GM19099 (cell line): Measurements from ENCODE around the gene PEX16.
A peak's percentile ranks its signal among the peaks of the same experiment; 100 is the strongest.

Experiments used
- POLR2A ChIP-seq: IDR thresholded peaks from 3 replicates; pipeline ENCODE4 v1.6.1; 2011; ENCODE audit warnings: low read depth; ENCODE audit not compliant: insufficient read length; ENCODE audit errors: extremely low read depth

Gene PEX16

DNA sequence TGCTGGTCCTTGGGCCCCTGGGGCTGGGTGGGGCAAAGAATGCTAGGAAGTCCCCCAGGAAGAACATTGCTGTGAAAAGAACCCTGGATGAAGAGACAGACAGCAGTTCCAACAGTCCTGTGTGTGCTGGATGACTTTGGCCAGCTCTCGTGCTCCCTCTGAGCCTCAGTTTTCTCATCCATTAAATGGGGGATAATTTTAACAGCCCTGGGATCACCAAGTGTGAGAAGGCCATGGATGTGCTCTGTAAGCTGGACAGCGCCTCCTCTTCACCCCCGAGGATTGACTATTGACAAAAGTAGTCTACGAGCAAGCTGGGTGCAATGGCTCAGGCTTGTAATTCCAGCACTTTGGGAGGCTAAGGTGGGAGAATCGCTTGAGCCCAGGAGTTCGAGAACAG lies 7.2 kb upstream of the PEX16 start:
- TF ChIP-seq POLR2A, result no peak

- TF ChIP-seq POLR2A, result no peak
These were observed 6.6 kb upstream of the PEX16 start for GRCh38 chr11:45924036-45924915.

GRCh38 chr11:45922425-45923082 lies 4.9 kb upstream of the PEX16 start, which contains the start of gene LARGE2:
Gene LARGE2 (plus strand): TSS chr11:45922656. CDS start chr11:45922883, 227 bp downstream.
- TF ChIP-seq POLR2A, result no peak

- no peak for TF ChIP-seq POLR2A
These were observed 4.1 kb upstream of the PEX16 start for GRCh38 chr11:45921561-45922424.

GRCh38 chr11:45920531-45921477 lies 3.1 kb upstream of the PEX16 start:
- TF ChIP-seq POLR2A, result no peak

DNA sequence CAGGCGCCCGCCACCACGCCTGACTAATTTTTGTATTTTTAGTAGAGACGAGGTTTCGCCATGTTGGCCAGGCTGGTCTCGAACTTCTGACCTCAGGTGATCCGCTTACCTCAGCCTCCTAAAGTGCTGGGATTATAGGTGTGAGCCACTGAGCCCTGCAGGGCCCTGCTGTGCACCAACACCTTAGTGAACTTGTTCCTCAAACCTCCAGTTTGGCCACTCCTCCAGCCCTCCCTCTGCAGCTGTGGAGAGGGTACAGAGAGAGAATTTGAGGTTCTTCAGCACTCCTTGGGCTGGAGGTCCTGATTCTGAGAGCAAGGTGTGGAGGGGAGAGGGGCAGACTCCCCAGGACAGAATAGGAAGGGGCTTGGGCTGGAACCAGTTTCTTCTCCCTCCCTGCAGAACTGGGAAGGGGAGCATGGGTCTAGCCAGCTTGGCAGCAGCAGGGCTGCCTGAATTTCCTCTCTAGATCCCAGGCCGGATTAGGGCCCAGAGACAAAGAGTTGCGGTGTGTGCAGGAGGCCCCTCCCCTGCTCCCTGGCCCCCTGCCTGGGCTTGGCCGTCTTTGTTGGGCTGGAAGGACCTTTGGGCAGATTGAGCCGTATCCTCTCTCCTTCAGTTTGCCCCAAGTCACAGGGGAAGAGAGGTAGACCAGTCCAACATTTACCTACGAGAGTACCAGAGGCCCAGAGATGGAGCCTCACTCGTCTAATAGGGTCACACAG lies 2.3 kb upstream of the PEX16 start:
- TF ChIP-seq POLR2A, result no peak

DNA sequence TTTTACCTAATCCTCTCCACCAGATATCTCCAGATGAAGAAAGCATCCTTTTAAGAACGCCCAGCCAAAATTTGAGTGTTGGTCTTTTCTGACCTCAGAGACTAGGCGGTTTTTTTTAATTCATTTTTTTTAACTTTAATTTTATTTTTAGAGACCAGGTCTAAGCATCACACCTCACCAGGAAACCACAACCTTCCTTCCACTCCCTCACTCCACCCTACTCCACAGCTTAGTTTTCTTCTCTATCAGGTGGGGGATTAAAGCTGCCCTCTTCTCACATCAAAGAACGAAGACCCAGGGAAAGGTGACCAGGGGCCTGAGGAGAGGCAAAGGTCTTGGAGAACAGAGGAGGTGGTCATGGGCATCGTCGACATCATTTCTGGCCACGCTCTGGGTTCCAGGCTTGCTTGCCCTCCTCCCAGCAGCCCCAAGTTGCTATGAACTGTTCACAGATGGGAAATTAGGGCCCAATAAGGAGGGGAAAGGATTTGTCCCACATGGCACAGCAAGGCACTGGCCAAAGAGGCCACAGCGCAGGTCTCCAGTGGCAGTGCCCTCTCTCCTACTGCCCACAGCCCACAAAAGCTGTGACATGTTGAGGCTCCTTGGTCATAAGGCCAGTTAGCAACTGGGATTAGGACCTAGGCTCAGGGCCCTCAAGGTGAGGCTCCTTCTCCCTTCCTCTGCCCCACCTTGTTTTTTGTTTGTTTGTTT lies 1.4 kb upstream of the PEX16 start:
- no peak for TF ChIP-seq POLR2A

DNA sequence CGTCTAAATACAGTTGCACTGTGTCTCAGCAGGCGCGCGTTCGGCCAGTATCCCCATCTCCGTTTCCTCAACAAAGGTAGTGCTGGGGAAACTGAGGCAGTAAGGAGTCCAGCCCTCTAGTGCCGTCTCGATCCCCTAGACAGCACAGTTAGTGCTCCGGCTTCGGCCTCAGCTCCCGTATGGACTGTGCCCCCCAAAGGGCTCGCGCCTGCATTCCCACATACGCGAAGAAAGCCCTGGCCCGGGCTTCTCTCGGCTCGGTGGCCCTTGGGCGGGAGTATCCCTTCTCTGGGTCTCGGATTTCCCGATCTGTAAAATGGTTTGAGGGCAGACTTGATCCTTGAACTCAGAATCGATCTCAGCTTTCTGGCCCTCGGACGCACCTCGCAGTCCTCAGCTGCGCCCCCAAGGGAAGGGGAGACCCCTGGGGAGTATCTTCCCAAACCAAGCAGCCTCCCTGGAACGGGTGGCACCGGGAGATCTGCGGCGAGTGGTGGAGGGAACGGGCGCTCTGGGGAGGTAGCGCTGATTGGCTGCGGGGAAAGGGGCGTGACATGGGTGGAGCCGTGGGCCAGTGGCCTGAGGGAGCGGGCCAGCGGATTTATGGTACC lies 759 bp upstream of the PEX16 start:
- peak; percentile 44 for TF ChIP-seq POLR2A

DNA sequence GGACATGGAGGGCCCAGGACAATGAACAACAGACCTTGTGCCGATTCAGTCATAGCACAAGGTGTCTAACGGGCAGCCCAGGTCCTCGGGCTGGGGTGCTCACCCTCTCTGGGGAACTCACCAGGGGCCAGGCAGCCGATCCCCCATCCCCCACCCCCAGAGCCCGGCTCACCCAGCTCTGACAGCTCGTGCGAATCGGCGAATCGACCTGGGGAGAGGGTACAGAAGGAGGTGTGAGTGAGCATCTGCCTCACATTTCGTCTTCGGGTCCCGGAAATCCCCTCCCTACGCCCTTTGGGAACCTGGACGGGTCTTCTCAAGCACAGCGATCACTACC lies 423 bp downstream of the PEX16 start:
- no peak for TF ChIP-seq POLR2A

DNA sequence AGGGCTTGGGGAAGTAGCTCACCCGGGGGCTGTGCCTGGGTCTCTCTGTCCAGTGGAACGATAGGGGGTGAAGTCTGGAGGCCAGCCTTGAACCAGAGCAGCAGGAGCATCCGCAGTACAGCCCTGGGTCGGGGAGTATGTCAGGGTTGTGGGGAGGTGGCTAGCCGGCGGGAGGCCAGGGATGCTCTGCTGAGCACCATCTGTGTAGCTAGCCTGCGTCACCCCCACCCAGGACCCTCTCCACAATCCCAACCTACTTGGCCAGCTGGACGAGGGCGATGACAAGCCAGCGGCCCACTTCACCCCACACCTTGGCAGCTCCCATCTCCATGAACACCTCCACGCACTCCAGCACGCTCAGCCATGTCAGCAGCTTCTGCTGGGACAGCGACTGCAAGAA lies 2.2 kb downstream of the PEX16 start:
- no peak for TF ChIP-seq POLR2A

DNA sequence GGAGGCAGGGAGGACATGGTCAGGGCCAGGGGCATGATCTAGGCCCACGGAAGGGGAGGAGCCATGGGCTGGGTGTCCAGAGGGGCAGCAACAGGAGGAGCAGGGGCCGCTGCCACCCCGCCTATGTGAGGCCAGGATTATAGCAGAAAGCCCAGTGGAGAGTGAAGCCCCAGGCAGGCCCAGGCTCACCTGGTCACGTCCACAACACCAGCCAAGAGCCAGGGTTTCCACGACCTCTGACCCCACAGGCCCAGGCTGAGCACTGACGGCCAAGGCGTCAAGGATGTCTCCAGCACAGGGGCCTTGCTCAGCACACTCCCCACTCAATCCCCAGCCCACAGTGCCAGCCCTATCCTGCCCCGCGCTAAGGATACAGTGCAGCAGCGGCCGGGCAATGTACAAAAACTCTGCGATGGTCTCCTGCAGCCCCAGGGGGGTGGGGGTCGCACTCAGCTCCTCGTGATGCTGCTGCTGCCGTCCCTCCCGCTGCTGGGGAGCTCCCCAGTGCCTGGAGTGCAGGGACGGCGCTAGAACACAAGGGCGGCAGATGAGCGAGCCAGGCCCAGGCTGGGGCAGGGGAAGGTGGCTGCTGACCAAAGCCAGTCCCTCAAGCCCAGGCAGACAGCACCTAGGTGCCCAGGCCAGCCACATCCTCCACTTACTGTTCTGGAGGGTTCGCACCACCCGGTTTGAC lies 3.6 kb downstream of the PEX16 start:
- no peak for TF ChIP-seq POLR2A

DNA sequence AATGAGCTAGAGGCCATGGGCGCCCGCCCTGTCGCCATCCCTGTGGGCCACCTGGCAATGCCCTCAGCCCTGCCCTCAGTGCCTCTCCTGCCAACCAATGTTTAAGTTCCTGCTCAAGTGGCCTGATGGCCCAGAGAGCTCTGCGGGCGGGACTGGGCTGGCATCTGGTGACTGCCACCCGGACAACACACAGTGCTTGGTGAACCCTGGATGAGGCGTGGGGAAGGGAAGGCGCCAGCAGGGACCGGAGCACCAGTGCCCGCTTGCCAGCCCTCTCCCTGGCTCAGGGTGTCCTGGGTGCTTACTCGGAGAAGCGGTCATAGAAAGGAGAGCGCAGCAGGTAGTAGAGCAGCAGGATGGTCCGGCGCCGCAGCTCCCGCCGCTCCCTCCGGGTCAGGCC lies 4.2 kb downstream of the PEX16 start:
- TF ChIP-seq POLR2A, result no peak
